ENCODE results near the gene USP6. TPM values are rescaled to one million over a fixed set of nuclear protein-coding genes. Genes with fewer than 3 reads are reported as not detected.
"Not testable (repeated sequence)": the region's sequence is repeated elsewhere in the genome, so short reads cannot be mapped to it uniquely, and the experiment has no call there.

The USP6 gene
- total and polyA plus RNA-seq, 2 of the 13 experiments (the other 11 are each of a cell fraction or from before 2014, with no cell fraction given), result 0.04 TPM; not detected in 1

- no peak for TF ChIP-seq ZNF556 (CRISPR knock-in tag; IDR thresholded peaks at IDR 0.05; ENCODE audit: borderline replicate concordance)
- no peak for TF ChIP-seq RBM22 (optimal IDR thresholded peaks at IDR 0.05; ENCODE audit: low read length)
- TF ChIP-seq ZNF639 (CRISPR knock-in tag; conservative IDR thresholded peaks at IDR 0.05), result no peak
- TF ChIP-seq ZNF691 (CRISPR knock-in tag; IDR thresholded peaks at IDR 0.05; ENCODE audit: borderline replicate concordance, low read depth), result no peak
- no peak for TF ChIP-seq HDAC1 (CRISPR knock-in tag; IDR thresholded peaks at IDR 0.05)
- TF ChIP-seq ZNF317 (CRISPR knock-in tag; IDR thresholded peaks at IDR 0.05), result no peak
- no peak for TF ChIP-seq ZSCAN9 (CRISPR knock-in tag; IDR thresholded peaks at IDR 0.05; ENCODE audit: borderline replicate concordance)
- TF ChIP-seq MAFG (CRISPR knock-in tag; IDR thresholded peaks at IDR 0.05), result no peak
- TF ChIP-seq KAT2B (IDR thresholded peaks at IDR 0.05; ENCODE audit: borderline replicate concordance, low read depth, low read length), result no peak
- TF ChIP-seq CEBPB (IDR thresholded peaks at IDR 0.05; ENCODE audit: borderline replicate concordance, low read depth, low read length), result no peak
- no peak for TF ChIP-seq SMARCE1 (IDR thresholded peaks at IDR 0.05; ENCODE audit: borderline replicate concordance)
- TF ChIP-seq EP300 (IDR thresholded peaks at IDR 0.05; ENCODE audit: low read depth in 2 of 2, low read length in 2 of 2), result peak; percentile 19 to 32; a peak in 1 of 4 replicates
- no peak for TF ChIP-seq EP300 (CRISPR knock-in tag; IDR thresholded peaks at IDR 0.05; ENCODE audit: borderline replicate concordance)
- TF ChIP-seq ZNF839 (CRISPR knock-in tag; IDR thresholded peaks at IDR 0.05; ENCODE audit: borderline replicate concordance), result no peak
- TF ChIP-seq MTA3 (CRISPR knock-in tag; IDR thresholded peaks at IDR 0.05), result no peak
- no peak for TF ChIP-seq DBP (CRISPR knock-in tag; IDR thresholded peaks at IDR 0.05; ENCODE audit: not compliant biosample characterization)
- TF ChIP-seq MAF1 (CRISPR knock-in tag; IDR thresholded peaks at IDR 0.05; ENCODE audit: borderline replicate concordance), result no peak
- no peak for TF ChIP-seq KDM2A (CRISPR knock-in tag; IDR thresholded peaks at IDR 0.05; ENCODE audit: borderline replicate concordance, low read depth)
- TF ChIP-seq PLRG1 (conservative IDR thresholded peaks at IDR 0.05), result no peak
- TF ChIP-seq HOXA9 (CRISPR knock-in tag; IDR thresholded peaks at IDR 0.05; ENCODE audit: borderline replicate concordance), result no peak
- TF ChIP-seq TCF7L2 (IDR thresholded peaks at IDR 0.05; ENCODE audit: low read depth, low read length), result no peak
These were observed 46.1 kb upstream of the USP6 start (continued) for GRCh38 chr17:5069724-5070123.

GRCh38 chr17:5075472-5075871 lies 40.4 kb upstream of the USP6 start:
- BruUV-seq (replicated peaks); H3K79me2 ChIP-seq (ENCODE audit: insufficient read depth, low read length); H3K9ac ChIP-seq (ENCODE audit: insufficient read depth, low read depth, low read length); H2AFZ ChIP-seq (ENCODE audit: low read length); H3K27ac ChIP-seq (ENCODE audit: extremely low read length, insufficient read depth, low read length); DNase-seq (ENCODE audit: low spot score); H3K4me3 ChIP-seq (replicated peaks in 1 of 3; ENCODE audit: insufficient read depth in 1 of 3, low read depth in 2 of 3, low read length in 3 of 3); in situ Hi-C loops (cut with HindIII; ENCODE audit: extremely low pct_ligation_motif_present, low pct_unique_long_range_greater_than_20kb); H3K36me3 ChIP-seq (replicated peaks in 1 of 2; ENCODE audit: control insufficient read depth in 1 of 2, insufficient read depth in 2 of 2, low read length in 2 of 2); H3K27me3 ChIP-seq (ENCODE audit: control insufficient read depth in 1 of 2, insufficient read depth in 2 of 2, low read length in 2 of 2); POLR2A ChIA-PET; CTCF ChIA-PET (ENCODE audit: low intra/inter-chr PET ratio, low total read pairs); H4K20me1 ChIP-seq (ENCODE audit: insufficient read depth, low read length); intact Hi-C loops (cut with micrococcal nuclease; ENCODE audit: unreplicated experiment); H3K9me3 ChIP-seq (ENCODE audit: low read length); FAIRE-seq; ATAC-seq: not testable (repeated sequence)
- Histone ChIP-seq H3K4me1 (ENCODE audit: insufficient read depth, low read length) (peaks cover 17% of the 10 kb centered on the region), H3K4me2 (ENCODE audit: low read depth, low read length) (0 out of 2 replicates have a peak overlapping the region, but pooled peaks have one; percentile 4)
- WGBS (ENCODE audit: low lambda C conversion rate), result 85% methylated on average over 4 of the region's 5 CpGs

All from HepG2 (cell line).